Activated CD4-positive, alpha-beta T cell treated with anti-CD3 and anti-CD28 coated beads, Interleukin-2, amount 50 U/mL, for 48 hours (primary cell): ENCODE data around the gene UBE2K.
"Not testable (repeated sequence)": the region's sequence is repeated elsewhere in the genome, so short reads cannot be mapped to it uniquely, and the experiment has no call there.

ENCODE experiments used
- DNase-seq, 2 experiments: peaks; one replicate each; pipeline ENCODE4 v3.0.0-alpha.2; 2020

UBE2K gene

GRCh38 chr4:39812500-39812899 is 114.6 kb downstream of the UBE2K start:
- DNase-seq = peak in 1 of 2 experiments; percentile 16

GRCh38 chr4:39813033-39813432 is 115.1 kb downstream of the UBE2K start:
- DNase-seq = not testable (repeated sequence)

GRCh38 chr4:39813761-39814160 is 115.8 kb downstream of the UBE2K start:
- DNase-seq = not testable (repeated sequence)

- DNase-seq = peak; percentile 18 to 26
Observed at GRCh38 chr4:39814403-39815185, 116.7 kb downstream of the UBE2K start.

- no peak for DNase-seq
Observed at GRCh38 chr4:39818646-39819045, 120.7 kb downstream of the UBE2K start.

GRCh38 chr4:39820186-39820585 is 122.2 kb downstream of the UBE2K start:
- no peak for DNase-seq

- no peak for DNase-seq
Observed at GRCh38 chr4:39821951-39822350, 124.0 kb downstream of the UBE2K start.

GRCh38 chr4:39822662-39823061 is 124.7 kb downstream of the UBE2K start:
- DNase-seq = no peak

GRCh38 chr4:39823191-39823590 is 125.3 kb downstream of the UBE2K start:
- no peak for DNase-seq

- DNase-seq = no peak
Observed at GRCh38 chr4:39825090-39825489, 127.2 kb downstream of the UBE2K start.

- DNase-seq = no peak
Observed at GRCh38 chr4:39825741-39826231, 127.8 kb downstream of the UBE2K start.
